Testis (tissue), 2 donors: ENCODE results near the gene PDE1A.

ENCODE experiments used
- POLR2A ChIP-seq: fragments of 450-650 bp; IDR thresholded peaks from one replicate; pipeline ENCODE4 v1.6.1; 2017; ENCODE audit warnings: antibody characterized with exemption, mild to moderate bottlenecking, moderate library complexity
- TF ChIP-seq, protein P1 (sequence below), 3 experiments: fragments of 450-650 bp in 2 of 3; fragments of 200-600 bp in 1 of 3; sonication (generic) in 1 of 3; IDR thresholded peaks; one replicate each; pipeline ENCODE4 v1.5.1; 2016 to 2019; ENCODE audit warnings: antibody characterized with exemption in 3 of 3, mild to moderate bottlenecking in 2 of 3, moderate library complexity in 1 of 3

DNA sequence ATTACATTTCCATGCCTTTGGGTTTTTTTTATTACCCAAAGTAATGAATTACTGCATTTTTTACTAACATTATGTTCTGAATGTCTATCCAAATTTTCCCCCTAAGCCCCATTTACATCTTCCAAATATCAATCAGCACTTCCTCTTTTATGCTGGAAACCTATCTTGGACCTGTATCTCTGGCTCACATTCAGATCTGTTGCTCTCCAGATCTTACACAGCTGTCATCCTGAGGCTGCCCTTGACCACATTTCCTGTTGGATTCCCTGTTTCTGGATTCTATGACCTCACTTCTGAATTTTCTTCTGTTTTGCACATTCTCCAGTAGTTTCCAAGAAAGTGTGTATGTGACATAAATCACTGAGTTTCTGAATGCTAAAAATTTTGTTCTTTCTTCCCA is 146.7 kb downstream of the PDE1A start:
- TF ChIP-seq, protein P1, sequence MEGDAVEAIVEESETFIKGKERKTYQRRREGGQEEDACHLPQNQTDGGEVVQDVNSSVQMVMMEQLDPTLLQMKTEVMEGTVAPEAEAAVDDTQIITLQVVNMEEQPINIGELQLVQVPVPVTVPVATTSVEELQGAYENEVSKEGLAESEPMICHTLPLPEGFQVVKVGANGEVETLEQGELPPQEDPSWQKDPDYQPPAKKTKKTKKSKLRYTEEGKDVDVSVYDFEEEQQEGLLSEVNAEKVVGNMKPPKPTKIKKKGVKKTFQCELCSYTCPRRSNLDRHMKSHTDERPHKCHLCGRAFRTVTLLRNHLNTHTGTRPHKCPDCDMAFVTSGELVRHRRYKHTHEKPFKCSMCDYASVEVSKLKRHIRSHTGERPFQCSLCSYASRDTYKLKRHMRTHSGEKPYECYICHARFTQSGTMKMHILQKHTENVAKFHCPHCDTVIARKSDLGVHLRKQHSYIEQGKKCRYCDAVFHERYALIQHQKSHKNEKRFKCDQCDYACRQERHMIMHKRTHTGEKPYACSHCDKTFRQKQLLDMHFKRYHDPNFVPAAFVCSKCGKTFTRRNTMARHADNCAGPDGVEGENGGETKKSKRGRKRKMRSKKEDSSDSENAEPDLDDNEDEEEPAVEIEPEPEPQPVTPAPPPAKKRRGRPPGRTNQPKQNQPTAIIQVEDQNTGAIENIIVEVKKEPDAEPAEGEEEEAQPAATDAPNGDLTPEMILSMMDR (IDR thresholded peaks at IDR 0.05): no peak
- TF ChIP-seq POLR2A: no peak
